GM19351 (cell line): ENCODE data around the gene RPS3A.
"Not testable (repeated sequence)": the region's sequence is repeated elsewhere in the genome, so short reads cannot be mapped to it uniquely, and the experiment has no call there.

Source experiments
- ATAC-seq: cut with Tn5 transposase; IDR thresholded peaks from one replicate; pipeline ENCODE4 v1.9.1; 2021; ENCODE audit warnings: mild to moderate bottlenecking, moderate library complexity; ENCODE audit not compliant: unreplicated experiment

Gene RPS3A

DNA sequence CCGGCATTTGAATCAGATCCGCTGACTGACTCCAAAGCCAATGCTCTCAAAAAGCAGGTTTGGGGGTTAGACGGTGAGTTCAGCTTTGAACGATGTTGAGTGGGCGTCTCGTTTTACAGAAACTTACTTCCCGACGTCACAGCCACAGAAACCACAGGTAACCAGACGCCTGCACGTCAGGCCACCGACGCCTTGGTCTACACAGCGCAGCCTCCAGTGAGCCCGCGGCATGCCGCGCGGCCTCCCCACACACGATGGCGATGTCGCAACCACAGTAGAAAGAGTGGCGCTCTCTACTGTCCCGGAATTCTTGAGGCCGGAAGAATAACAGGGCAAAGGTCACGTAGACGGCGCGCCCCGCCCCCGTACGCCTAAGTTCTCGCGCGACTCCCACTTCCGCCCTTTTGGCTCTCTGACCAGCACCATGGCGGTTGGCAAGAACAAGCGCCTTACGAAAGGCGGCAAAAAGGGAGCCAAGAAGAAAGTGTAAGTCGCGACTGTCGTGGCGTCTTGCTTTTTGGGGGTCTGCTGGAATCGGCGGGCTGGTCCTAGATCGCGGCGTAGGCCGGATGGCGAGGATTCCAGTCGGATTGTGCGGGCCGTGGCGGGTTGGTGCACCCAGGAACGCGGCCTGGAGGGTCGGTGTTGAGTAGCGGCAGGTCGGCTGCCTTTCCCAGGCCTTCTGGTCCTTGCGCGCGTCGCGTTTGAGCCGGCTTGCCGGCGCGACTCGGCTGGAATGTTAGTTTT is at the start of gene RPS3A:
Gene RPS3A (plus strand): TSS at position 400 of the 747 bp plus-strand sequence. CDS start 25 bp downstream, at position 425.
- peak; percentile 86 for ATAC-seq

DNA sequence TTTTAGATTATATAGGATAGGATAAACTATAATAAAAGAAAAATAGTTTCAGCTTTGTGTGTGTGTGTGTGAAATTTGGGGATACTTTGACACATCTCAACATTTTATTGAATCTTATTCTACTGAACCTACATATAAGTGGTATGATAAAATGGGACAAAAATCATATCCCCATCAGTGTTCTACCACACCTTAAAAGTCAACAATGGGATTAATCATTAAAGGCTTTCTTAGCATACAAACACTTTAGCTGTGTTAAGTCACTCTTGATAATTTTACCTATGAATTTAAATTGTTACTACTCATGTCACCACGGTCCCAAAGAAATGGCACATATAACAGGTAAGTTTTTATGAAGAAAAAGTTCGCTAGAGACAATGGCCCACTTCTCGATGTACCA is 46.6 kb upstream of the RPS3A start:
- ATAC-seq = no peak

DNA sequence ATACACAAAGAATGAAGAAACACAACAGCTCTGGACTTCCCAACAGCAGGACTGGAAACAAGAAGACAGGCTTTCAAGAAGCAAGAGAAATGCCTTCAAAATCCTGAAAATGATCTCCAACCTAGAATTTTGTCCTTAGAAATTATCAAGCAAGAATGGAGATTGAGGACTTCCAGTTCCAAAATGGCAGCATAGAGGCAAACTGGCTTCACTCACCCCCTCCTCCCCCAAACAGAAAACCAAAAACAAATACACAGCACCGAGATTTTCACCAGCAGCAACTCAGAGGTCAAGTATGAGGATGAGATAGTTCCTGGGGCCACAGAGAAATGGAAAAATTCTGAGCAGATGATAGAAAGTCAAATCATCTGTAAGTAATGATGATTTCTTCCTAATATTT is 43.9 kb upstream of the RPS3A start:
- no peak for ATAC-seq

DNA sequence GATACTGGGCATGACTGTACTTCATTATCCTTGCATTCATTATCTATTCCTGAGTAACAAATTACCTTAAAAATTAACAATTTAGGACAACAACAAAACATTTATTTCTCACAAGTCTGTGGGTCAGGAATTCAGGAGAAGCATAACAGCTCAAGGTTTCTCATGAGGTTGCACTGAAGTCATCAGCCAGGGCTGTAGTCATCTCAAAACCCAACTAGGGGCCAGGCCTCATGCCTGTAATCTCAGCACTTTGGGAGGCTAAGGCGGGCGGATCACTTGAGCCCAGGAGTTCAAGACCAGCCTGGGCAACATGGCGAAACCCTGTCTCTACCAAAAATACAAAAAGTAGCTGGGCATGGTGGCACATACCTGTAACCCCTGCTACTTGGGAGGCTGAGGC is 36.3 kb upstream of the RPS3A start:
- not testable (repeated sequence) for ATAC-seq

DNA sequence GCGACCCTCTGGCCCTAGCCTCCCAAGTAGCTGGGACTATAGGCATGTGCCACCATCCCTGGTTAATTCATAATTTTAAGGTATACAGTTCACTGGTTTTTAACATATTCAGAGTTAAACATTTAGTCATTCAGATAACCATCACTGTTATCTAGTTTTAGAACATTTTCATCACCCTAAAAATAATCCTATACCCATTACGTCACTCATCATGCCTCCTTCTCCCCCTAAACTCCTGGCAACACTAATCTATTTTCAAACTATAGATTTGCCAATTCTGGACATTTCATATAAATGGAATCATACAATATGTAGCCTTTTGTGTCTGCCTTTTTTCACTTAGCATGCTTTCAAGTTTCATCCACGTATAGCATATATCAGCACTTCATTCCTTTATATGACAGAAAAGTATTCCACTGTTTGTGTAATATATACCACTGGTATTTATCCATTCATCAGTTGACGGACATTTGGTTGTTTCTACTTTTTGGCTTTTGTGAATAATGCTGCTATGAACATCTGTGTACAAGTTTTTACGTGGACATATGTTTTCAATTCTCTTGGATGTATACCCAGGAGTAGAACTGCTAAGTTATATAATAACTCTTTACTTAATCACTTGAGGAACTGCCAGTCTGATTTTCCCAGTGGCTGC is 32.0 kb upstream of the RPS3A start:
- no peak for ATAC-seq

DNA sequence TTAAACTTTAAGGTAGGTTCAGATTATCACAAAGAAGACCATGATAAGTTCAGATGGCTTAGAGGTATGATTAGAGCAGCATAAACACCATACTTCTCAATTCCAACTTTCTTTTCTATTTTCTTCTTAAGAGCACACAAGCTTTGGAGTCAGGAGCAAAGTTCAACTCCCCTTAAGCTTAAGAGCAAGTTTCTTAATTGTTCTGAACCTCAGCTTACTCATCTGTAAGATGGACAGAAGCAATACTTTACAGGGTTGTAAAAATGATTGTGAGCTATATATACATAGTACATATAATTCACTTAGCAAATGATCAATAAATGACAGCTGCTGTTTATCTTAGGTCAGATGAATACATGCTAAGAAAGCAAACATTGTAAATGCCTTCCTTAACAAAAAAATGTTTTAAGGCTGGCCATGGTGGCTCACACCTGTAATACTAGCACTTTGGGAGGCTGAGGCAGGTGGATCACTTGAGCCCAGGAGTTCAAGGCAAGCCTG is 25.0 kb upstream of the RPS3A start:
- ATAC-seq = no peak

DNA sequence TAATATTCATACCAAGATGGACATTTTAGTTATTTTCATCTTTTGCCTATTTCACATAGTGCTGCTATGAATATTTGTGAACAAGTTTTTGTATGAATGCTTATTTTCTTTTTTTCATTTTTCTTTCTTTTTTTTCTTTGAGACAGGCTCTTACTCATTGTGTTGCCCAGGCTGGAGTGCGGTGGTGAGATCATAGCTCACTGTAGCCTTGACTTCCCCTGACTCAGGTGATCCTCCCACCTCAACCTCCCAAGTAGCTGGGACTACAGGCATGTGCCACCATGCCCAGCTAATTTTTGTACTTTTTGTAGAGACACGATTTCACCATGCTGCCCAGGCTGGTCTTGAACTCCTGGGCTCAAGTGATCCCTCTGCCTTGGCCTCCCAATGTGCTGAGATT is 21.4 kb upstream of the RPS3A start:
- ATAC-seq = not testable (repeated sequence)

DNA sequence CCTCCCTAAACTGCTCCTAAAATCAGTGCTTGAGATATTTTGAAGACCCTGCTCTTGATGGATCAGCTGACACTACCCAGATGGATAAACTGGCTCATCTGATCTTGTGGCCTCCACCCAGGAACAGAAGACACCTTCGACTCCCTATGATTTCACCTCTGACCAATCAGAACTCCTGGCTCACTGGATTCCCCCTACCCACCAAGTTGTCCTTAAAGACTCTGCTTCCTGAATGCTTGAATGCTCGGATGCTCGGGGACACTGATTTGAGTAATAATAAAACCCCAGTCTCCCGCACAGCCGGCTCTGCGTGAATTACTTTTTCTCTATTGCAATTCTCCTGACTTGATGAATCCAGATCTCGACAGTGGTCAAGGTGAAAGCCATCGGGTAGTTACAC is 12.0 kb upstream of the RPS3A start:
- ATAC-seq = no peak

DNA sequence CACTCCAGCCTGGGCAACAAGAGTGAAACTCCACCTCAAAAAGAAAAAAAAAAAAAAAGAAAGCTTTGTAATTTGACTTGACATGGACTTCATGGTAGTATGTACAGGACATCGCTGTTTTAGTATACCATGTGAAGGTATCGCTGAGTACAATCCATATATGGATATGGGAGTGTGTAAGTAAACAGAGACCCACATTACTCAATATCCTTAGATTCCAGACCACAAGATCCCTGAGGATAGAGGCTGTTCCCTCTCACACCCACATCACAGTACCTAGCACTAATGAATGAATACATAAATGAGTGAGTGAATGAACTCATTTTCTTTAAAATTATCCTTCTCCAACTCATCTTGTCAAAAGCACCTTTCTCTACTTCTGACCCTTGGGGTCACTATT is 8.4 kb upstream of the RPS3A start:
- no peak for ATAC-seq

DNA sequence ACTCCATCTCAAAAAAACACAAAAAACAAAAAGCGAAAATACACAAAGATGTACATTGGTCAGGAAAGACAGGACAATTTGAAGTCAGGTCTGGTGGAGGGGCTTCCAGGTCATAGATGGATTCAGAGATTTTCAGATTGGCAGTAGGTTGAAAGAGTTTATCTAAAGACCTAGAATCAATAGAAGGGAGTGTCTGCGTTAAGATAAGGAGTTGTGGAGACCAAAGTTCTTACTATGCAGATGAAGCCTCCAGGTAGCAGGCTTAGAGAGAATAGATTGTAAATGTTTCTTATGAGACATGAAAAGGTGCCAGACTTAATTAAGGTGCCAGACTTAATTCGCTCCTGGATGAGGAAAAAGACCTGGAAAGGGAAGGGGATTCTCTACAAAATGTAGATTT is 6.9 kb upstream of the RPS3A start:
- no peak for ATAC-seq

DNA sequence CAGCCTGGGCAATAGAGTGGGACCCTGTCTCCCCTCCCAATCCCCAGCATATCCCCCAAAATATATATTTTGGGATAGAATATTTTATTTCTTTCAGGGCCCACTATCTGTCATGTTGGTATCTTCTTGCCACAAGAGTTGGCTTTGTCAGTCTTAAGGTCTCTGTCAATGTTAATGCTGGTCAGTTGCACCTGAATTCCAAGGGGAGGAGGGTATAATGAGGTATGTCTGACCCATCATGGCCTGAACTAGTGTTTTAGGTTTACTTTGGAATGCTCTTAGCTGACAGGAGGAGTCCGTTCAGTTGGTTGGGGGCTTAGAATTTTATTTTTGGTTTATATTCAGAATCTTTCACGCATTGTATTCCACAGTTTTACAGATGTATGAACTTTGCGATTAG is 6.2 kb upstream of the RPS3A start:
- no peak for ATAC-seq

DNA sequence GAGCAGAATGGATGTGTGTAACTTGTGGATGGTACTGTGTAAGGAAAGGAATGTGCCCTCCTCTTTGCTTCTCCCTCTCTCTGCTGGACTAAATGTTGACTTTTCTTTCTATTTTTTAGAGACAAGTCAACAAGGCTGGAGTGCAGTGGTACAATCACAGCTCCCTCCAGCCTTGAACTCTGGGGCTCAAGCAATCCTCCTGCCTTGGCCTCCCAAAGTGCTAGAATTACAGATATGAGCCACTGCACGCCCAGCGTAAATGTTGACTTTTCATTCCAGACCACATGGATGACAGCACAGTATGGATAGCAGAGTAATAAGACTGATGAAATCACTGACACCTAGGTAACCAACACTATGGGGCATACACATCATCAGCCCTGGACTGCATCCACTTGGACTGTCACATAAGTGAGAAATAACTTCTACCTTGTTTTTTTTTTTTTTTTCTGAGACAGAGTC is 5.1 kb upstream of the RPS3A start:
- ATAC-seq = no peak

DNA sequence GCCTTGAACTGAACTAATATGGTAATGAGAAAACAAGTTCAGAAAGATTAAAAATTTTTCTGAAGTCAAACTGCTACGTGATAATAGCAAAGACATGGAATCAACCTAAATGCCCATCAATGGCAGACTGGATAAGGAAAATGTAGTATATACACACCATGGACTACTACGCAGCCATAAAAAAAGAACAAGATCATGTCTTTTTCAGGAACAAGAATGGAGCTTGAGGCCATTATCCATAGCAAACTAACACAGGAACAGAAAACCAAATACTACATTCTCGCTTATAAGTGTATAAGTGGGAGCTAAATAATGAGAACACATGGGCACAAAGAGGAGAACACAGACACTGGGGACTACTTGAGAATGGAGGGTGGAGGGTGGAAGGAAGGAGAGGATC is 4.3 kb upstream of the RPS3A start:
- ATAC-seq = no peak

DNA sequence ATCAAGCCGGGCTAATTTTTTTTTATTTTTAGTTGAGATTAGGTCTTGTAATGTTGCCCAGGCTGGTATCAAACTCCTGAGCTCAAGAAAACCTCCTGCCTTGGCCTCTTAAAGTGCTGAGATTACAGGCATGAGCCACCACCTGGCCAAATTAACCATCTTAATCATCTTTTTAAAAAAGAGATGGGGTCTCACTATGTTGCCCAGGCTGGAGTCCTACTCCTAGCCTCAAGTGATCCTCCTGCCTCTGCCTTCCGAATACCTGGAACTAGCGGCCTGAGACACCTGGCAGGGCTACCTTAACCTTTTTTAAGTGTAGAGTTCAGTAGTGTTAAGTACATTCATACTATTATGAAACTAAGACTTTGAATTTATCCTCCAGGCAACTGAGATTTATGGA is 1.7 kb upstream of the RPS3A start:
- ATAC-seq = no peak

DNA sequence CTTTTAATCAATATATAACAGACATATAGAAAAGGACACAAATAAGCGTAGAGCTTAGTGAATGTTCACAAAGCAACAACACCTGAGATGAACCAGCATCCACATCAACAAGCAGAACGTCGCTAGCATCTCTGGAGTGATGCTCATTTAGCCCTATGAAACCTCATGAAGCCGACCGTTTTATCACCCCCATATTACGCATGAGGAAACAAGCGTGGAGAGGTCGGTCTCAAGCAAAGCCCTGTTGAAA is 524 bp upstream of the RPS3A start:
- ATAC-seq = no peak

DNA sequence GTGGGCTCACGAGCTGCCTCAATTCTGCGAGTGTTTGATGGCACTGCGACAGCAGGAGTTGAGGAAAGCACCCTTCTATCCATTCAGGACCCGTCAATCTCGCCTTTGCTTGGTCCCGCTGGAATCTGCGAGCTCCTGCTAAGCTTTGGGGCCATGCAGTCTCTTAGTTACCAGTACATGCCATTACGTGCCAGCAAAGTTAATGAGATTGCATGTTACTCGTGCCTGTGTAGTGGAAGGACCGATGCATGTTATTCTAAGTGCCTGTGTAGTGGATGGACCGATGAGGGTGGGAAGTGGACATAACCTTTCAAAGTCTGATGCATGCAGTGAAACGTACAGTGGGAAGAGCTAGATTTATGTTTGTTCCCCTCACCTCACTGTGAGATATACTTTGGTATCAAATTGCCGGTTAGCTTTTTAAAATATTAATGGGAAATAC is 569 bp downstream of the RPS3A start:
- no peak for ATAC-seq

DNA sequence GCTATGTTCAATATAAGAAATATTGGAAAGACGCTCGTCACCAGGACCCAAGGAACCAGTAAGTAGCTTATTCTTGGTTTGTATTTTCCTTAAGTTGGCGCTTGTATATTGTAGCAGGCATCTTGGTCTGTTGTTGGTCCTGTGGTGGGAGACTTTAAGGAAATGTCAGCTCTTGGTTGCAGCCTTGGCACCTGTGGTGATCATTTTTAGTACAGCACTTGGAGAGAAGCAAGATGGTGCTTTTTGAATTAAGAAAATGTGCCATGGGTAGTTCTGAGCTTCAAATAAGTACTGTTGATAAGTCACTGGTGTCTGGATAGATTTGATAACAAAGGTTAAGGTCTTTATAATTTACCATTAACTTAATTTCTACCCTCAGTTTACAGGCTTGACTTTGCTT is 1.1 kb downstream of the RPS3A start:
- no peak for ATAC-seq

DNA sequence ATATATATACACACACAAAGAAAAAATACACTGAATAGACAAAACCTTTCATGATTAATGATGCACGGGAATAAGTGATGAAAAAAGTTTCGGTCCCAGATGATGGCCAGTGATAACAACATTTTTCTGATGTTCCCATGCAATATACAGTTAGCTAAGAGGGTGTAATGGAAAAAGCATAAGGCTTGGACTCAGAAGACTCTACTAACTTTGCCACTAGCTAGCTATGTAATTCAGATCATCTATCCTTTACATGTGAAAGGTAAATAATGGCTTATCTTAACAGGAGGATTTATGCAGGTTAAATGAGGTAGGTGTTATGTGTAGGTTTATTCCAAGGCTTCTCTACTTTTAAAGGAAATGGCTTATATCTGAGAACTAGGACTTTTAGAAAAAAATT is 4.3 kb downstream of the RPS3A start:
- ATAC-seq = no peak

DNA sequence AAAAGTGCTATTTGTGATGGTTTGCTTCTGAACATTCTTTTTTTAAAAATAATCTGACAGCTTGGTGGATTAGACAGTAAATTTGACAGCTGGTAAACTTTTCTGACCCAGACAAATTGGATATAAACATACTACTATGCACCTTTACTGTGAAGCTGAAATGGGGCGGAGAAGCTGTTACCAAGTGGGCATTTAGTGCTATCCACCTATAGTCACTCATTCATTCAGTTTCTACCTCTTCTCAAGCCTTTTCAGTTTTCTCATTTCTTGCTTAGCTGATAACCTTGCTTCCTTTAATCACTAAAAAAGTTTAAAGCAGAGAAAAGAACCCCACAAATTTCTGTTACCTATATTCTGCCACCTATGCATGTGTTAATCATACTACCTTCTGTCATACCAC is 5.2 kb downstream of the RPS3A start:
- ATAC-seq = no peak

DNA sequence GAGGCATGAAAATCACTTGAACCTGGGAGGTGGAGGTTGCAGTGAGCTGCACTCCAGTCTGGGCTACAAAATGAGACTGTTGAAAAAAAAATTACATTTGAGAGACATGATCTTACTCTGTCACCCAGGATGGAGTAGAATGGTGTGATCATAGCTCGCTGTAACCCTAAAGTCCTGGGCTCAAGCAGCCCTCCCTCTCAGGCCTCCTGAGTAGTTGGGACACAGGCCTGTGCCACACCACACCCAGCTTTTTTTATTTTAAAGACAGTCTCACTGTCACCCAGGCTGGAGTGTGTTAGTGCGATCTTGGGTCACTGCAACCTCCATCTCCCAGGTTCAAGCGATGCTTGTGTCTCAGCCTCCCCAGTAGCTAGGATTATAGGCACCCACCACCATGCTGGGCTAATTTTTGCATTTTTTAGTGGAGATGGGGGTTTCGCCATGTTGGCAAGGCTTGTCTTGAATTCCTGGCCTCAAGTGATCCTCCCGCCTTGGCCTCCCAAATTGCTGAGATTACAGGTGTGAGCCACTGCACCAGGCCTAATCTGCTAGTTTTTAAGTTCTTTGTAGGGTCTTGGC is 6.1 kb downstream of the RPS3A start:
- ATAC-seq = no peak

DNA sequence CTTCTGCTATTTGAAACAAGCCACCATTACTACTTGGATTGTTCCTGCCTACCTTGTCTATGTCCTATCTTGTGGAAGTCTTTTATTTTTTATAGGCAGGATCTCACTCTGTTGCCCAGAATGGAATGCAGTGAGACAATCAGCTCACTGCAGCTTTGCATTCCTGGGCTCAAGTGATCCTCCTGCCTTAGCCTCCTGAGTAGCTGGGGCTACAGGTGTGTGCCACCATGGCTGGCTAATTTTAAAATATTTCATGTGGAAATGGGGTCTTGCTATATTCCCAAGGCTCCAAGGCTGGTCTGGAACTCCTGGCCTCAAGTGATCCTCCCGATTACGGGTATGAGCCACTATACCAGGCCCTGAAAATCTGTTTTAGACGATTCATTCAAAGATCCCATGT is 7.6 kb downstream of the RPS3A start:
- ATAC-seq = no peak

DNA sequence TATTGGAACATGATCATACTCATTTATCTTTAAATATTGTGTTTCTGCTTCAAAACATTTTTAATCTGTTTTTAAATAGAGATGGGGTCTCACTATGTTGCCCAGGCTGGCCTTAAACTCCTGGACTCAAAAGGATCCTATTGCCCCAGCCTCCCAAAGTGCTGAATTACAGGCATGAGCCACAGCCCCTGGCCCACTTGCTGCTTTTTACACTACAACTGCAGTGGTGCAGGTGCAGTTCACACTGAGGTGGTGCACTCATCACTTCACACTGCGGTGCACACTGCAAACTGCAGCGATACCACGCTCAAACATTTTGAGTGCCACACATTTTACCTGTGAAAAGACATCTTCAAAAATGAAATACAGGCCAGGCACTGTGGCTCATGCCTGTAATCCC is 10.8 kb downstream of the RPS3A start:
- no peak for ATAC-seq
